Activated T-cell treated with anti-CD3 and anti-CD28 coated beads for 48 hours (primary cell): Measurements from ENCODE around the gene ATF2.
"Not testable (repeated sequence)": the region's sequence is repeated elsewhere in the genome, so short reads cannot be mapped to it uniquely, and the experiment has no call there.

Experiments
- DNase-seq: peaks from one replicate; pipeline ENCODE4 v3.0.0-alpha.2; 2020; ENCODE audit warnings: low read depth

ATF2 gene

DNA sequence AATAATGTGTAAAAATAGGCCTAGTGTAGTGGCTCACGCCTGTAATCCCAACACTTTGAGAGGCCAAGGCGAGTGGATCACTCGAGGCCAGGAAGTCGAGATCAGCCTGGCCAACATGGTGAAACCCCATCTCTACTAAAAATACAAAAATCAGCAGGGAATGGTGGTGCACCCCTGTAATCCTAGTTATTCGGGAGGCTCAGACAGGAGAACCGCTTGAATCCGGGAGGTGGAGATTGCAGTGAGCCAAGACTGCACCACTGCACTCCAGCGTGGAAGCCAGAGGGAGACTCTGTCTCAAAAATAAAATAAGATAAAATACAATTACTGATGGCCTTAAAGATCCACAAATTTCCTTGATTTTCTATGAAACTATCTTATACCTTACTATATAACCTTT is 3.8 kb downstream of the ATF2 start:
- no peak for DNase-seq

DNA sequence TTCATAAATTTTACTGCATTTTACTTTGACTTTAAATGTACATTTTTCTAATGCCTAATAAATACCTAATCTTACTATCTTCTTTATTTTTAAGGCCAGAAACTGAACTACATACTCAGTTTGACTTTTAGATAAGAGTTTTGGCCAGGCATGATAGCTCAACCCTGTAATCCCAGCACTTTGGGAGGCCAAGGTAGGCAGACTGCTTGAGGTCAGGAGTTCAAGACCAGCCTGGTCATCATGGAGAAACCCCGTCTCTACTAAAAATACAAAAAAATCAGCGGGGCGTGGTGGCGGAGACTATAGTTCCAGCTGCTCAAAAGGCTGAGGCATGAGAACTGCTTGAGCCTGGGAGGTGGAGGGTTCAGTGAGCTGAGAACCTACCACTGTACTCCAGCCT is 9.1 kb downstream of the ATF2 start:
- no peak for DNase-seq

DNA sequence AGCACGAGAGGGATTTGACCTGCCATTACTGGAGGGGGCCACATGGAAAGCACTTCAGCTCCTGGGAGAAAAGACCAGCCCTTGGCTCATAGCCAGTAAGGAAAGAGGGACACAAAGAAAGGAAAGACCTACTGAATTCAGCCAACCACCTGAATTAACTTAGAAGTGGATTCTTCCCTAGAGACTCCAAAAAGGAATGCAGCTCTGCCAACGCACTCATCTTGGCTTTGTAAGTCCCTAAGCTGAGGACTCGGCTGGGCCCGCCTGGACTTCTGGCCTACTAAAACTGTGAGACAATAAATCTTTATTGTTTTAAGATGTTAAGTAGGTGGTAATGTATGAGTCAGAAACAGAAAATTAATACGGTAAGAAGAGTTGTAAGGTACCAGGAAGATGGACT is 11.5 kb downstream of the ATF2 start:
- DNase-seq = no peak

DNA sequence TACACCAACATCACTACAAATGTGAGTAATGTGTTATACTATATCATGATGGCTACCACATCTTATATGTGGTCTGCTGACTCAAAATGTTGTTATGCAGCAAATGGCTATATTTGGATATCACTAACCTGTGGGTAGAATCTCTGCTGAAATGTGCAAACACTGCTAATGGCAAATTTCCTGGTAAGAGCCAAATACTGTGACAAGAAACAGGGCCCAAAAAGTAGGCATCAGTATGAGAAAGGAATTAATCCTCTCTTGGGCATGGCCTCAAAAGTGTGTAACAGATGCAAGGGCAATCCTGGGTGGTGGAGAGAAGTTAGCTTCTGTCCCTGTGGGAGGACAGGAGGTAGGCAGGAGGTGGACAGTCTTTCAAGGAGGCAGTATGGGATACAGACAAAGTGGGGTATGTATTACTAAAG is 13.3 kb downstream of the ATF2 start:
- DNase-seq = no peak

DNA sequence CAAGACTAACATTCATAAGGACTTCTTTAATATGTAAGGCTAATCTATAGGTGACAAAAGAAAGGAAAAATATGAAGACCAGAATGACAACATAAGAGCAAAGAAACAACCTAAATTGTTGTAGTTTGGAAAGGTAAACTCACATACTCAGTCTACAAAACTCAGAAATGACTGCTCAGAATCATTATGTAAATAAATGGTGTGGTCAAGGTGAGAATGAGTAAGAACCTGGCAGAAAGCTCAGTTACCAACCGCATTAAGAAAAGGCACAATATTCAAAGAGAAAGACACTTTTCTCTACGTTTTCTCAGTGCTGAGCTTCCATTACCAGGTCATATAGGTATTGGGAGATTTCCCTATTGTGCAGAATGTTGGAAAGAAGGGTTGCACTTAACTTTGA is 15.8 kb downstream of the ATF2 start:
- no peak for DNase-seq

DNA sequence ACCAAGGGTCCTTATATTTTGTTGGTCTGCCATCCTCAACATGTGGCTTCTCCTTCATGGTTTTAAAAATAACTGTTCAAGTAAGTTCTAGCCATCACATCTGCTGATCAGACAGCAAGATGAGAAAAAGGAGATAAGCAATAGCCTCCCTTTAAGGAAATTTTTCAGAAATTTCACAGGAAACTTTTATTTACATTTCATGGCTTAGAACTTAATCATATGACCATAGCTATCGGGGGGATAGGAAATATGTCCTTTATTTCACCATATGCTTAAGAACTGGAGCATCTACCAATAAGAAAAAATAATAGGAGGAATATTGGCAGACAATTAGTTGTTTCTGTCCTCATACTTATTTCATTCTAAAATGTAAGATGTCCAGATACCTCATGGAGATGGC is 16.2 kb downstream of the ATF2 start:
- DNase-seq = no peak

DNA sequence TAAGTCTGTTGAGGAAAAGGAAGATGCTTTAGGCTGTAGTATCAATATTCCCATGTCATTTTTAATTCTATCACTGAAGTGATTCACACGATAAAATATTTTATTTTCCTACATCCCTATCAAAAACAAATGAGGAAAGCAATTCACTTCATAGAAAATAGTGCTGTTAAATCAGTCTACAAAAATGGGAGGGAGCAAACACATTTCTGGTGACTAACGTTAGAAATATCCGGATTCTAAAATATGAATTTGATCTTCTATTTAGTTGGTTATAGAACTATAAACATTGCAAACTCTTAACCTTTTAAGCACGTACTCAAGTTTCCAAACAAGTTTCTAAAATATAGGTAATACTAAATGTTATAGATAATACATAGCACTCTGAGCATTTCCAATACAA is 20.8 kb downstream of the ATF2 start:
- DNase-seq = no peak

DNA sequence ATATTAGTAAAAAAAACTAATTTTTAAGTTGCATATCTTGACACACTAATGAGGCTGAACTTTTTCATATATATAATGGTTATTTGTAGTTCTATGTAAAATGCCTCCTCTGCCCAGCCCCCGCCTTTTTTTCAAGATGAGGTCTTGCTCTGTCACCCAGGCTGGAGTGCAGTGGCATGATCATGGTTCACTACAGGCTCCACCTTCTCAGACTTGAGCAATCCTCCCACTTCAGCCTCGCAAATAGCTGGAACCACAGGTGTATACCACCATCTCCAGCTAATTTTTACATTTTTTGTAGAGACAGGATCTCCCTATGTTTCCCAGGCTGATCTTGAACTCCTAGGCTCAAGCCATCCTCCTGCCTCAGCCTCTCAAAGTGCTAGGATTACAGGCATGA is 24.3 kb downstream of the ATF2 start:
- DNase-seq = no peak

DNA sequence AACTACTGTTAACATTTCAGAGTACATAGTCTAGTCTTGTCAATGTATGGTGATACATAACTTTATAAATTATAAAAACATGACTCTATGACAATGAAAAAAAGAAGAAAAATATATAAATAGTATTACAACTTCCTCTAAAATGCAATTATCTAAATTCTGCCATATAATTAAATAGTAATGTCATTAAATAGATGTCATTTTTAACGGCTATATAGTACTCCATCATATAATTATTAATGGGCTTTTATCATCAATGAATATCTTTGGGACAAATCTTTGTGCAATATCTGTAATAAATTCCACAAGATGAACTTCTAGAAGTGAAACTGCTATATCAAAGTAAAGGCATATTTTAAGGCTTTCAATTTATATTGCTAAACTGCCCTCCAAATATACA is 24.8 kb downstream of the ATF2 start:
- DNase-seq = no peak

DNA sequence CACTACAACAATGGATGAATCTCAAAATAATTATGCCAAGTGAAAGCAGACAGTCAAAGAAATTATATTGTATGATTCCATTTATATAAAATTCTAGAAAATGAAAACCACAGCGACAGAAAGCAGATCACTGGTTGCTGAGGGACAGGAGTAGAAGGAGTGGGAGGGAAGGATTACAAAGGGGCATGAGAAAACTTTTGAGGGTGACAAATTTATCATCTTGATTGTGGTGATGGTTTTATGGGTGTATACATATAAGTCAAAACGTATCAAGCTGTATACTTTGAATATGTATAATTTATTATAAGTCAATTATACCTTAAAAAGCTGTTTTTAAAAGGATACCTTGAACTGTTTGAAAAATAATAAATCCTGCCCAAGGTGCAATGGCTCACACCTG is 27.7 kb downstream of the ATF2 start:
- no peak for DNase-seq

DNA sequence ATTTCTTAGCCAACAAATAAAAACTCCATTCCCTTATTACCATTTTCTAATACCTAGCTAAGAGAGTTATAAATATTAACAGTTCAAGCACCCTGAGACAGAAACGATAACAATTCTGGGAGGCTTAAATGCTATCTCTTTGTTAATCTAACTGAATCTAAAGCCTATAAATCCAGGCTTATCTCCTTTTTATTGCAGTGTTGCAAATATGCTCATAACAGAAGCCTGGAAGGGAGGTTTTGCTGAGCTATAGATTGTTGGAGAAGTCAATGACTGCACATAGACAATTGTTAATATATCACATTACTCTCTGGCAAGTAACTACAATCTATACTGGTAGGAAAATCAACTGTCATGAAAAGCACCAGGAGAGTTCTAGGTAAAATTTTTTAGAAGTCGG is 30.2 kb downstream of the ATF2 start:
- DNase-seq = no peak

DNA sequence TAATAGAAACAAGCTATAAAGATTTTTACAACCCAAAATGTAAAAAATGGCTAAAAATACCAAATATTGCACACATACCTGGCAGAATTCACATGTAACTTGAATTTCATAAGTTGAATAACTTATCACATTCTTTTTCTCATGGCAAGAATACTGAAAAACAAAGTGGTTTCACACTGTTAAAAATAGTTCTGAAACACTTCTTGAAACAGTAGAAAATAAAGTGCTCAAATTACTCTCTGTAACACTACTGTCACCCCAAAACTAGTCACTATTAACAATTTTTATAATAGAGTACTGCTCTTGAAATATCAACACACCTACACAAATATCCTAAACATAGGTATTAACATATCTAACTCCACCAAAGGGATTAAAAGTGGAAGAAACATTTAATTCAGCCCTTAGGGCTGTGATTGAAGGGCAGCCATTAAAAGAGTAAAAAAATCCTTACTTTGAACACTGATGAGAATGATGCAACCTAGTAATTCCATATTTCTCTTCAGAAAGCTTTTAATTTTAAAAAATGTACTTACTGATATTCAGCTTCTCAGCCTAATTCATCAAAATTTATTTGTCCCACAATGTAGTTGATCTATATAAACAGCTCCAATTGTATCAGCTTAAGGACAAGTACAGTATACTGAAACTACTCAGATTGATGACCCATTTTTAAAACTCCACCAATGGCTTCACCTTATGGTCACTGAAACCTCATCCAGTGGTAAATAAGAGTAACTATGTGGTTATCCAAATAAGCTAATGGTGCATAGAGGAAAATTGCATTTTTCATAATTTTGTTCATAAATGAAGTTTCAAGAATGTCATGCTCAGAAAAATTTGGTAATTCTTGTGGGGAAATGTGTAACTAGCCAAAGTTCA is 31.4 kb downstream of the ATF2 start:
- no peak for DNase-seq

DNA sequence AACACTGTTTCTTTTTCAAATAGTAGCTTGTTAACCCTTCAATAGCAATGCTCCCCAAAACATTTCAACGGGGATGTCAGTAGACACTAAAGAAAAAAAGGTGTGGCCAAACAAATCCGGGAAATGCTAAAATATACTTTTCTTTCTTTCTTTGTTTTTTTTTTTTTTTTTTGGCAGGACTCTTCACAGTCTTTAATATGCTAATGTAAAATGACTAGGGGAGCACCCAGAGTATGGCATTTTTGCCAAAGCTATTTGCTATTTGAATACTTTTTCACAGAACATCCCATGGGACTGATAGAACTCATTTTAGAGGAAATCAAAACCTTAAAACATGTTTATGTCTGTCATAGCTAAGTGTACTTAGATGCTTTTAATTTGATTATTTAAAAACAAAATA is 32.1 kb downstream of the ATF2 start:
- DNase-seq = no peak

DNA sequence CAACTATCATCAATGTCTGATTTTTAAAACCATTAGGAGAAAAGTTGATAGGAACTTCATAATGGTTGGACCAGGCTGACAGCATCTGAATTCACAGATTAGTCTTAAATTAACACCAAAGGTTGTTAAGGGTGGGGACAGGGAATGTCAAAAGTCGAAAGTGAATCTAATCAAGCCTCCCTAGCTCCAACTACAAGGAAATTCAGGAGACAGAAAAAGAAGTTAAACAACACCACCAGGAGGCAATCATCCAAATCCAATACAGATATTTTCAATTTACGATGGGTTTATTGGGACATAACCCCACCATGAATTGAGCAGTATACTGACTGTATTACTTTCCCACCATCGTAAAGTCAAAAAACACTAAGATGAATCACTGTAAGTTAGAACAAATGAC is 32.8 kb downstream of the ATF2 start:
- DNase-seq = no peak

DNA sequence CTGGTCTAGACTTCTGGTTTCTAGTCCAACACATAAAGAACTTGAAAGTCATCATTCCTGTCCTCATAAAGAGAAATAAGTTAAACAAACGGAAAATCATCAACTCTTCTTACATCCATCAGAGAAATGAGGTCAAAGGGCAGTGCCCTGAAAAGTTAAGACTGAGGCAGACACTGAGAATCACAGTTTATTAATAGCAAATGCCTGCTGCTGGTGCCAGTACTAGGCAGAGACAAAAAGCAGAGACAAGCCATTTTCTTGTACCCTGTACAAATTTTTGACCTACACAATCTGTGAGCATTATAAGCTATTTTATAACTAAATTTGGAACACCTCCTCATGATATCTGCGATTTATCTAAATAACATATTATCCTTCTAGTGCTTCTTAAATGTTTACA is 36.8 kb downstream of the ATF2 start:
- DNase-seq = no peak

DNA sequence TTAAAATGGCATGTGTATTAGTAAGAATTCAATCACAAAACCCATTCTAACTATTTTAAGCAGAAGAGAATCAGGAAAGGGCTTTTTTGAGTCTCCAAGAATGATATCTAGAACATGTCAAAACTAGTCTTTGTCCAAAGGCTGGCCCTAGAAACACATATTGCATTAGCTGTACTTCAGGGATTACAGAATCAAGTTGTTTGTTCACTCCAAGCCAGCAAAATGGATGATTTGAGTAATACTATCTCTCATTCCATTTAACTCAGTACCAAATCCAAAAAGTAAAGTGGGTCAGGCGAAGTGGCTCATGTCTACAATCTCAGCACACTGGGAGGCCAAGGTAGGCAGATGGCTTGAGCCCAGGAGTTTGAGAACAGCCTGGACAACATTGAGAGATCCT is 41.3 kb downstream of the ATF2 start:
- DNase-seq = no peak

DNA sequence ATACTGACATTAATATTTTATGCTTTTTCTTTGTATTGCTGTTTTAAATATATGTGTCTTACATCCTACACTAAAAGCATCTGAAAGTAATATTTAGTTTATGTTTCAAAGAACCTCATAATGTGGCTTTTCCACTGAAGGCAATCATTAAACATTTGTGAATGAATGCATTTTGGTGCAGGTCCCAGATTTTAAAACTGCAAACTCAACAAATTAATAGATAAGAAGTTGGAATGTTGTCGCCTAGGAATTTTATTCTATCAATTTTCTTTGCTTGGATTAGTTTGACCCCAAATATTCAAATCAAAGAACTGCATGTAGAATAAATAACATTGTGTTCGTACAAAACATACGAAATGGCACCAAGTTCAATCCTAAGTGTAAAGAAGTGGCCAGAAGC is 44.7 kb downstream of the ATF2 start:
- DNase-seq = no peak

DNA sequence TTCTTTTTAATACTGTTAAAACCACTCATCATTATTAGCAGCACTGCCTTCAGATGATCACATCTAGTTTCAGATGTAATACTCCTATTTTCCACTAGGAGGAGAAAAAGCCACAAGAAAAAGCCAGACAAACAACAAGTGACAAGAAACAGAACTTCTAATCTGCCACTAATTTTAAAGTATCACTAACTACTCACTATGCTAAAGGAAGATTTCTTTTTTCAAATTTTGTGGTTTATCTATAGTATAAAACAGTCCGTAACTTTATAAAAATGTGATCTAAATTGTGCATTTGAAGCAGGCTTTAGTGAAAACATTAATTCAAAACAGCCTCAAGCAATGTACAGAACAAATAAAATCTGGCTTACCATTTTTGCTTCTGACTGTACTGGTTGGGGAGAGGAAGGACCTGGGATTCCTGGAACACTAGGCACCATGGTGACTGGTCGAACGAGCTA is 56.8 kb downstream of the ATF2 start:
- no peak for DNase-seq

DNA sequence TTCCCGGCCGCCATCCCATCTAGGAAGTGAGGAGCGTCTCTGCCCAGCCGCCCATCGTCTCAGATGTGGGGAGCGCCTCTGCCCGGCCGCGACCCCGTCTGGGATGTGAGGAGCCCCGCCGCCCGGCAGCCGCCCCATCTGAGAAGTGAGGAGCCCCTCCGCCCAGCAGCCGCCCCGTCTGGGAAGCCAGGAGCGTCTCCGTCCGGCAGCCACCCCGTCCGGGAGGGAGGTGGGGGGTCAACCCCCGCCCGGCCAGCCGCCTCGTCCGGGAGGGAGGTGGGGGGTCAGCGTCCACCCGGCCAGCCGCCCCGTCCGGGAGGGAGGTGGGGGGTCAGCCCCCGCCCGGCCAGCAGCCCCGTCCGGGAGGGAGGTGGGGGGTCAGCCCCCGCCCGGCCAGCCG is 59.9 kb downstream of the ATF2 start:
- DNase-seq = not testable (repeated sequence)

DNA sequence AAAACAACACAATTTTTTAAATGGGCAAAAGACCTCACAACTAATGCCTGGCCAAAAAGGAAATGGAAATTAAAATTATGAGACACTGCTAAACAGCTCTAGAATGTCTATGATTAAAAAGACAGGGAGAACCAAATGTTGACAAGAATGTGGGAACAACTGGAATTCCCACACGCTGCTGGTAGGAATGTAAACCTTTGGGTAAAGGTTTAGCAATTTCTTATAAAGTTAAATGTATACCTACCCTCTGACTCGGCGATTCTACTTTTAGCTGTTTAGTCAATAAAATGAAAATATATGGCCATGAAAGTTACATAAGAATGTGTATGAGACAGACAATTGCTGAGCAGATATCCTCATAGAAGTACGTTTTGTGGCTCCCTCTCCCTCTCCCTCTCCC is 60.9 kb downstream of the ATF2 start:
- DNase-seq = no peak

DNA sequence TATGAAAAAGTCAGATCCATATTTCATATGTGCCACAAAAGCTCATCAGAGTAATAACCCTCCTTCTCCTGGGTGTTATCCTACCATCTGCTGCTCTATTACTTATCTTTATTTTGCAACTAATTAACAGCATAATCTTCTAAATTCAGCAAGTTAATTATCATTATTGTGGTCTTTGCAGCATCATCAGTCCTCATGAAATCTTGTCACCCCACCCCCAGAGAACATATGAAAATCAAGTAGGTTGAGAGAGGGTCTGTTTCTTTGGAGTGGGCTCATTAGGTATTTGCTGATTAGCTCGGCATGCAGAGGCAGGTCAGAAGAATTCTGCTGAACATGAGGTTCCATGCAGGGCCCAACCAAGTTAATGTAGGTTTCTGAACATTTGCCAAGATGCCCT is 64.8 kb downstream of the ATF2 start:
- DNase-seq = no peak

DNA sequence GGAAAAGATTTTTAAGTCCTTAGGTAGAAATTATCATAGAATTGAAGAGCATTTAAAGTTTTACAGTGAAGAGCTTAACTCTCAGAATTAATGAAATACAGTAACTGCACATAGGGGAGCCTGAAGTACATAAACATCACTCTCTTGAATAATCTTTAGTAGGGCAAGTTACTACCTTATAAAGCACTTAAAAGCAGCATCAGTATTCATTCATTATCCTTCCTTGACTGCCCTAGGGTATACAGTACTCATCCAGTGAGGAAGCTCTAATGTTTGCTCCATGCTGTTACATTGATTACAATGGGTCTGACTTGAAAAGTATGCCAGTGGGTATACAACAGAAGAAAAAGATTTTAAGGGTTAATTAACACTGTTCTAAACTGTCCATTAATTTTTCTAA is 66.5 kb downstream of the ATF2 start:
- no peak for DNase-seq

DNA sequence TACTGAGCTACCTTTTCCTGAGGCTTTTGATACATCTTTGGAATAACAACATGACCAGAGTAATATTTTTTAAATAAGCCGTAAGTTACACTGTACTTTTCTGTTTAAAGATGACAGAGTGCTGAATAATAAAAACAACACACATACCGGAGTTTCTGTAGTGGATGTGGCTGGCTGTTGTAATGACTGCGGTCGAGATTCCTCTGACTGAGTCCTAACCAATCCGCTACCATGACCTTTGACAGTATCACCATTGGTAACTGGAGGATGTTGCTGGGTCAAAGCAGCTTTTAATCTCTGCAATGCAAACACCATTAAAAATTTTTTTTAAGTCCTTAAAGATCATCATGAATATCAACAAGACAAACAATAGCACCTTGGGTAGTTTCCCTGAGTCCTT is 70.7 kb downstream of the ATF2 start:
- DNase-seq = no peak

DNA sequence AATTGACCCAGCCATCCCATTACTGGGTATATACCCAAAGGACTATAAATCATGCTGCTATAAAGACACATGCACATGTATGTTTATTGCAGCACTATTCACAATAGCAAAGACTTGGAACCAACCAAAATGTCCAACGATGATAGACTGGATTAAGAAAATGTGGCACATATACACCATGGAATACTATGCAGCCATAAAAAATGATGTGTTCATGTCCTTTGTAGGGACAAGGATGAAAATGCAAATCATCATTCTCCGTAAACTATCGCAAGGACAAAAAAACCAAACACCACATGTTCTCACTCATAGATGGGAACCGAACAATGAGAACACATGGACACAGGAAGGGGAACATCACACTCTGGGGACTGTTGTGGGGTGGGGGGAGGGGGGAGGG is 83.9 kb downstream of the ATF2 start:
- not testable (repeated sequence) for DNase-seq
